GM19463 (cell line): ENCODE data around the gene TMEM220.

Experiments used
- ATAC-seq: cut with Tn5 transposase; IDR thresholded peaks from one replicate; pipeline ENCODE4 v1.9.1; 2021; ENCODE audit warnings: mild to moderate bottlenecking, moderate library complexity; ENCODE audit not compliant: unreplicated experiment

Gene TMEM220

GRCh38 chr17:10729334-10730193, at the start of gene TMEM220:
TSS of gene TMEM220 (minus strand) at chr17:10730023. CDS start at chr17:10729851, 172 bp downstream.
- ATAC-seq: peak; percentile 75

DNA sequence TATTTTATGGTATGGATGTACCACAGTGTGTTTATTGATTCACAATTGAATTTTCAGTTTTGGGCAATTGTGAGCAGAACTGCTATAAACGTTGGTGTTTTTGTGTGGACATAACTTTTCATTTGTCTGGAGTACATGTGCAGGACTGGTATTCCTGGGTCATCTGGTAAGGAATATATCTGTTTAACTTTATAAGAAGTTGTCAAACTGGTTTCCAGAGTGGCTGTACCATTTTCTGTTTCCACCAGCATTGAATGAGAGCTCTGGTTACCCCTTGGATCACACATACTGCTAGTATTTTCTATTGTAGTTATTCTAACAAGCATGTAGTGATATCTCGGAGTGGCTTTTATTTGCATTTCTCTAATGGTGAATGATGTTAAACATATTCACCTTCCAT, 49.8 kb upstream of the TMEM220 start:
- no peak for ATAC-seq

GRCh38 chr17:10777890-10778289, 48.1 kb upstream of the TMEM220 start:
- ATAC-seq: no peak

DNA sequence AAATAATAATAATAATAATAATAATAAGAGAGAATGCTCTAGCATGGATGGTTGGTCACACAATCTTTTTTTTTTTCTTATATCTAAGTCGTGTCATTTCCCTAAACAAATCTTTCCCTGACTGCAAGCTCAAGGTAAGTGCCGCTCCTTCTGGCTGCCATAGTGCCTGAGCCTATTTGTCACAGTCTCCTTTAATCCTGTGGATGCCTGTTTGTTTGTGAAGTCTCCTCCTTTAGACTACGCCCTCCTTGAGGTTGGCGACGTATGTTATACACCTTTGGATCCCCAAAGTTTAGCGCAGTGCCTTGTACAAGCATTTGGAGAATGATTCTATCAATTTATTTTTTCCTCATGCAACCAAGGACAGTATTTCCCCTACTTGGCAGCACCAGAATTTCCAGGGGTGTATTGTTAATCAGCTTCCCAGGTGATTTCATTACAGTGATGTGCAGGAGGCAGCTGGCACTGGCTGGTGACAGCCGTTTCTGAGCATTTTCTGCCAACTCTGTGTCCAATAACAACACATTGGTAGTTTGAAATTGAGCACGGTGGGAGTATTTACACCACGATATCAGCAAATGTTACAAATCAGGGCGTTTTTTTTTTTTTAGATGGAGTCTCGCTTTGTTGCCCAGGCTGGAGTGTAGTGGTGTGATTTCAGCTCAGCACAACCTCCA, 47.4 kb upstream of the TMEM220 start:
- no peak for ATAC-seq

DNA sequence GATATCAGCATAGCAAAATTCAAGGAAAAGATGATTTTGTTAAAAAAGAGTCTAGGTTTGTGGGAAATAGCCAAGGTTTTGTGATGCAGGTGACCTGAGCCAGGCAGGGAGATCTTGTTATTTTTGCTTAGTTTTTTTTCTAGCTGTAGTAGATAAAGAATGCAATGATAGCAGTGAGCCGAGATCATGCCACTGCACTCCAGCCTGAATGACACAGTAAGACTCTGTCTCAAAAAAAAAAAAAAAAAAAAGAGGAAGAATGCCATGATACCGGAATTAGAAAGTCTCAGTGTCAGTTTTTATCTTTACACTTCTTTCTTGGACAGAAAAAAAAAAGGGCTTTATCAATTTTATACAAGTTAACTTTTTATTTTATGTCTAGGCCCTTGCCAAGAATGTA, 46.6 kb upstream of the TMEM220 start:
- ATAC-seq: no peak

DNA sequence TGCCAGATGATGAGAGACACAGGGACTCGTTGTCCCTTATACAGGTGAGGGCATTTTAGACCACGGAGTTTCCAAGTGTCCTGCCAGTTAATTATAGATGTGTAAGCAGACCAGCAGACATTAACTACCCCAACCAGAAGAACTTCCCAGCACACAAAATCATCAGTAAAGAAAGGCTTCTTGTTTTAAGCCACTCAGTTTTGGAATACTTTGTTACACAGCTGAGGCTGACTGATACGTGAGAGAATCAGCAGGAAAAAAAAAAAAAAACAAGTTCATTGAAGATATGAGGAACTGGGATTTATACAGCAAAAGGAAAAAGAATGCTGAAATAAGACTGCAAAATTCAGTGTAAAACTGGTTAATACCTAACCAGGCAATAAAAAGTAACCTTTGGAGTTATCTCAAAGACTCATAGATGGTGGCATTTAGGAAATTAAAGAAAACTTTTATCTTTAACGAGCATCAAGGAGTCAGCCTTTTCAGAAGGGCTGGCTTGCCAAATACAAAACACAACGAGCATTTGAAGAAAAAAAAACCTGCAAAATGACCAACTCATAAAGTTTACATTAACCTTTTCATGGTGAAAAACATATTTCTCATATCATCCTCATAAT, 46.0 kb upstream of the TMEM220 start:
- no peak for ATAC-seq

DNA sequence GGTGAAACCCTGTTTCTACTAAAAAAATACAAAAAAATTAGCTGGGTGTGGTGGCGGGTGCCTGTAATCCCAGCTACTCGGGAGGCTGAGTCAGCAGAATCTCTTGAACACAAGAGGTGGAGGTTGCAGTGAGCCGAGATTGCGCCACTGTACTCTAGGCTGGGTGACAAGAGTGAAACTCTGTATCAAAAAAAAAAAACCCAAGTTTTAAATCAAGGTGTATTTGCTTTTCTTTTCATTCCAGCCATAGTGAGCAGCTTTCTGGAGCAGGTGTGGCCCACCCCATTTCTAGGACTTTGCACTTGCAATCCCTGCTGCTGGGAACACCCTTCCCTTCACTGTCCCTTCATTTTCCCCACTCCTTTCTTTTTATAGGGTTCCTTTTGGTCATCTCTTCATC, 45.2 kb upstream of the TMEM220 start:
- ATAC-seq: no peak

DNA sequence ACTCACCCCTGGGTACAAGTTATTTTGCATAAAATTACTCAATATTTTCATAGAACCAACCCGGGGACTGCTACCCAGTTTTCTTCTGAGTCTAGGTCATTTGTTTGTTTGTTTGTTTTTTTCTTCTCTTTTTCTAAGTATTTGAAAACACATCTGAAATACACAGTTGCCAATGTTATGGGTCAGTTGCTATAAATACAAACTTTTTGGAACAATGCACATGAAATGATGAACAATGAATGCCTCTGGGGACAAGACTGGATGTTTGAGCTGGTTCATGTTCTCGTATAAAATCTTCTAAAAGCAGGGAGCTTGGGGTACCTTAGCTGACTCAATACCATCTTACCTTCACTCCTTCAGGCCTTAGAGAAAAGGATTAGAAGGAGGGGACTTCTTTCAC, 43.6 kb upstream of the TMEM220 start:
- no peak for ATAC-seq

DNA sequence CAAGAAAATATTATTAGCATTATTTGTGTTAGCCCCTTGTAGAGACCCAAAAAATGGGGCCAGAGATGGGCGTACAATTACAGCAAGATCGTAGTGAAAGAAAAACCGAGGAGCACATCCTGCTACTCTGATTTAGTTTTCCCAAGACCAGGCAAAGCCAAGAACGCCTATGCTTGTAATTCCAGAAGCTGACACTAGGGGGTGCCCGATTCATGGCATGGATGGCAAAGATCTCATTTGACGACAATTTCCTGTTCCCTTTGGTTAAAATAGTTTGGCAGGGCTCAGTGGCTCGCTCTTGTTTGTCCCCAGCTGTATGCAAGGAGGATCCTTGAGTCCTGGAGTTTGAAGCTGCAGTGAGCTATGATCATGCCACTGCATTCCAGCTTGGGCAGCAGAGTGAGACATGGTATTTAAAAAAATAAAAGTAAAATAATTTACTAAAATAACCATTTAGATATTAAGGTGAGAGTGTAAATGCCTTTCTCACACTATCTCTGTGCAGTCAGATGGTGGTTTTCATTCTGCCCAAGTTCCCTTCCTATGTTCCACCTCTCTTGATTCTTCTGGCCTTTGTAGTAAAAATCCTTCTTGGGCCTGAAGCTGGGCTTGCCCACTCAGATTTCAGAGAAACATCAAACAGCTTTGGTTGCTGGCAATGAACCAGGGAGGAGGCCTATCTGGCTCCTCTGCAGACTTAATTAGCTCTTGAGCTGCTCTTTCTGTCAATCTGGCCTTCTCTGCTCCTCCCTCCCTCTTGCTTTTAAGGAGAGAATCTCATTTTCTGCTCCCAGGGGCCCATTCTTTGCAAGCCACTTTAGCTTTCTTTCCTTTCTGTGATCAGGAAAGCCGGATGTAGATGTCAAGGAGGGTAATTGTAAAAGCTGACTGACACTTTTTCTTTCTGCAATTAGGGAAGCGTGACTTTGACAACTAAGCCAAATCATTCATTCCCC, 42.9 kb upstream of the TMEM220 start:
- no peak for ATAC-seq

DNA sequence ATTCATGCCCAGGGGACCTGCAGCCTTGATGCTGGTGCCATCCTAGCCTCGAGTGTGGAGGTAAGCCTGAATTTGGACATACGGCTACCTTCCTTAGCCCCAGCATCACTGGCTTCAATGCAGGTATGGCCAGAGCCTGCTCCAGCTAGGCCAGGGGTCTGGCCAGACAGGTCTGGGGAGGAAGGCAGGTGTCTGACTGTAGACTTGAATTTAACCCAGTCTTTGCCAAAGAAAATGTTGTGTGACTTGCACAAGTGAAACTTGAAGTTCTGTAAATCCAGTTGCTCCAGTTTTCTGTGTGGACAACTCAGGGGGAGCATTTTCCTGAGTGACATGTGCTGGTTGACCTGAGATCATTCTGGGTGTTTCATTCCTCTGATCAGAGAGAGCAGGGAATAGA, 41.3 kb upstream of the TMEM220 start:
- no peak for ATAC-seq

DNA sequence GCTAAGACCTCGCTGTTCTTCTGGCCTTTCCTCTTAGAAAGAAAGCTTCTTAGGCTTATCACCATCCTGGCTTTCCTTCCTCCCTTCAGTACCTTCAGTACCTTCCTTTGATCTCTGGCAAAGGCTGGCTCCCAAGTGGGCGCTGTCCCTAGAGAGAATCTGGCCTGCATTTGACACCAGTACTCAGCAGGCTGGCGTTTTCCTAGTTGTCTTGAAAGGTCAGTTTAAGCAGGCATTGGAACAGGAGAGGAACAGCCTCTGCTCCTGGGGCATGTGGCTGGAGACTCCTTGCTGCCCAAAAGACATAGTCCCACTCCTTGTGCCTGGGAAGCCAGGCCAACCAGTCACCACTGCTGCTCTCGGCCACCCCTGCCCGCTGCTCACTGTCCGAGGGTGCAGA, 40.0 kb upstream of the TMEM220 start:
- ATAC-seq: no peak

DNA sequence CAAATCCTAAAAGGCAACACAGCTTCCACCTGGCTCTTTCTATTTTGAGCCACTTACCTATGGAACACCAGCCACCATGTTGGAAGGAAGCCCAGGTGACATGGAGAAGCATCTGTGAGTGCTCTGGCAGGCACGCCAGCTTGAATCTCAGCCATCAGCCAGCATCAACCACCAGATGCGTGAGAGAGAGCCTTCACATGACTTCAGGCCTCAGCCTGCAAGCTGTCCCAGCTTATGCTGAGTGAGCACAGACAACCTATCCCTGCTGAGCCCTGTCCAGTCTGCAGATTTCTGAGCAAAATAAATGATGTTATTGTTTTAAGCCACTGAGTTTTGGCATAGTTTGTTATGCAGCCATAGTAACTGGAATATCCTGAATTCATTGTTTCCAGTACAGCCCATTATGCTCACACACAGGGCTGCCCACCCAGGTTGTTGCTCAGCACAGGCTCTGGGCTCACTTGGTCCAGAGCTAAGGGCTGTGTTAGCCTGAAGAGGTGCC, 39.0 kb upstream of the TMEM220 start:
- ATAC-seq: no peak

DNA sequence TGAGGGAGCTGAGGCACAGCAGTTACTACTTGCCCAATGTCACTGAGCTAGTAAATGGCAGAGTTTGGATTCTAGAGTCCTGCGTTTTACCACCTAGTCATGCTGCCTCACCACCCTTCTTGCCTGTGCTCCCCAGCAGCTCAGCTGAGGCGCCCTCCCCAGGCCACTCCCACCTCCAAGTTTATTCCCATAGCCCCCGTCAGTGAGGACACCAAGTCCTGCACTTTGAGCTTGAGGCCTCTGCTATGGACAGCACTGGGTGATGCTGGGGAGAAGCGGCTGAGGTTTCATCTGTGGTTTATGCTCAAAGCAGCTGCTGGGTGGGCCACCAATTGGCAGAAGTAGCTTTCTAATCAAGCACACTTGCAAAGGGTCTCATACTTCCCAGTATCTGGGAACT, 37.4 kb upstream of the TMEM220 start:
- no peak for ATAC-seq

- ATAC-seq: no peak
These were observed 32.2 kb upstream of the TMEM220 start for GRCh38 chr17:10762037-10762436.

DNA sequence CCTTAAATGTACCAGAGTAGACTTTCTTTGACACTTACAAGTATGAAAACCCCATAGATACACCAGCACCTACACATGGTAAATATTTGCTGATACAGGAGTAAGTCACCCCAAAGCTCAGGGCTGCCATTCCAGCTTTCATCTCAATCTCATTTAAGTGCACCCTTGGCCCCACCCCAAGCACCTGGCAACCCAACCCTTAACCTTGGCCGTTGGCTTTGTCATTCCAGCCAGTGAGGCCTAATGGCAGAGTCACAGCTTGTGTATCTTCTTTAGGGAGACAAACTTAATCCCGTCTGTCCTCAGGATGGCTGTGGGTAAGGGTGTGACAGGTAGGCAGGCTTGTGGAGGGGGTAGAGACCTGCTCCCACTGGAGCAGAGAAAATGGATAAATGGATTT, 31.5 kb upstream of the TMEM220 start:
- ATAC-seq: no peak

DNA sequence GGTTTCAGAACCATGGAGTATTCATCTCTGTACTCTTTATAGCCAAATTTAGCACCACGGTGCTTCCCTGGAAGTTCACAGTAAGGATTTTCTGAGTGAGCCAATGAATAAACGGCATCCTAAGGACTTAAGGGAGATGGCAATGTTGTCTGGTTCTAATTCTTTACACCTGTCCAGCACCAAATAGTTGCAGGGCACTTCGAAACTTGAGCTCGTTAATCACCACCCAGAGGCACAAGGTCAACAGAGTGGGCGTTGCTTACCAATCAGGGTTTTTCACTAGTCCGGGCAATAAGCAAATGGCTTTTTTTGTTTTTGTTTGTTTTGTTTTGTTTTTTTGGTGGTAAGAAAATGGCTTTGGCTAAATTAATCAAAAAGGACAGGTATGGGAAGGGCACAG, 28.2 kb upstream of the TMEM220 start:
- no peak for ATAC-seq

- ATAC-seq: no peak
These were observed 27.8 kb upstream of the TMEM220 start for GRCh38 chr17:10757647-10758046.

GRCh38 chr17:10757067-10757466, 27.2 kb upstream of the TMEM220 start:
- ATAC-seq: no peak

DNA sequence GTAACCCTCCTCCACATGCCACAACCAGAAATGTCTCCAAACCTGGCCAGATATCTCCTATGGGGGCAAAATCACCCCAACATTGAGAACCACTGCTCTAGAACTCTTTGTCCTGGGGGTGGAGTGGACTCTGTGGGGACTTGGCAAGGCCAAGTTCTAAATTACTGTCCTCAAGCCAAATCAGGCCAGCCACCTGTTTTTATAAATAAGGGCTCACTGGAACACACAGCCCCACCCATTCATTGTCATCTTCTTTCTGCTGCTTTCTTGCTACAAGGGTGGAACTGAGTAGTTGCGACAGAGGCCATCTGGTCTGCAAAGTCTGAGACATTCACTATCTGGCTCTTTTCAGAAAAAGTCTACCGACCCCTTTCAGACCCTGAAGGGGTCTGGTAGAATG, 26.8 kb upstream of the TMEM220 start:
- no peak for ATAC-seq

GRCh38 chr17:10756185-10756584, 26.4 kb upstream of the TMEM220 start:
- no peak for ATAC-seq
